Measurements from ENCODE around the gene EPHB2. TPM values are rescaled to one million over a fixed set of nuclear protein-coding genes. Genes with fewer than 3 reads are reported as not detected.
"Not testable (repeated sequence)": the region's sequence is repeated elsewhere in the genome, so short reads cannot be mapped to it uniquely, and the experiment has no call there.

Gene EPHB2
- total RNA-seq, 1 donor from 2014 or later, result 22.6 TPM

DNA sequence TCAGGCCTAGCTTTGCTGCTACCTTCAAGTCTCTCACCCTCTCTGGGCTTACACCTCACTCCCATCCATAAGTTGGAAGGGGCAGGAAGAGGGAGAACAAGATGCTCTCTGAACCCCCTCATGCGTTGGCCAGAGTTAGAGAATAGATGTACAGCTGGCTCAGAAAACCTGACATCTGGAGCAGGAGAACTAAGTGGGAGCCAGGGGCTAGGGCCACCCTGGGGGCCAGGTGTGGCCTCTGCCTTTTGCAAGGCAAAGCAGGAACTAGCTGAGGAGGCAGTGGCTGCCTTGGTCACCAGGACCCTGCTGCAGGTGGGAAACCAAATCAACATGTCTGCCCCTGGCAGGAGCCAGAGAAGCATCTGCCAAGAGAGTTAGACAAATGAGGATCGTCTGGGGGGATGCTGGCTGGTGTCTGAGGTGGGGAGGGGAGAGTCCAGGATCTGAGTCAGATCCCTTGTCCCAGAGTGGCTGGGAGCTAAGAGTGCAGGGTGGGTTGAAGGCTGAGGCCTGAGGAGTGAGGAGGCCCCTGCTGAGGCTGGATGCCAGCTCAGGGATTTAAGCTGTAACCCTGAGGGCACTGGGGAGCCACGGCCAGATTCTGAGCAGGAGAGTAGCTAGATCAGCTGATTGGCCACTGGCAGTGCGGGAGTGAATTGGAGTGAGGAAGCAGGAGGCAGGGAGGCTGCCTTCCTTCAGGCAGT, 115.0 kb downstream of the EPHB2 start:
- DNase-seq (ENCODE audit: low spot score) (no peak), ATAC-seq (no peak)
- intact Hi-C loops (cut with DNase I), result no loop called here

DNA sequence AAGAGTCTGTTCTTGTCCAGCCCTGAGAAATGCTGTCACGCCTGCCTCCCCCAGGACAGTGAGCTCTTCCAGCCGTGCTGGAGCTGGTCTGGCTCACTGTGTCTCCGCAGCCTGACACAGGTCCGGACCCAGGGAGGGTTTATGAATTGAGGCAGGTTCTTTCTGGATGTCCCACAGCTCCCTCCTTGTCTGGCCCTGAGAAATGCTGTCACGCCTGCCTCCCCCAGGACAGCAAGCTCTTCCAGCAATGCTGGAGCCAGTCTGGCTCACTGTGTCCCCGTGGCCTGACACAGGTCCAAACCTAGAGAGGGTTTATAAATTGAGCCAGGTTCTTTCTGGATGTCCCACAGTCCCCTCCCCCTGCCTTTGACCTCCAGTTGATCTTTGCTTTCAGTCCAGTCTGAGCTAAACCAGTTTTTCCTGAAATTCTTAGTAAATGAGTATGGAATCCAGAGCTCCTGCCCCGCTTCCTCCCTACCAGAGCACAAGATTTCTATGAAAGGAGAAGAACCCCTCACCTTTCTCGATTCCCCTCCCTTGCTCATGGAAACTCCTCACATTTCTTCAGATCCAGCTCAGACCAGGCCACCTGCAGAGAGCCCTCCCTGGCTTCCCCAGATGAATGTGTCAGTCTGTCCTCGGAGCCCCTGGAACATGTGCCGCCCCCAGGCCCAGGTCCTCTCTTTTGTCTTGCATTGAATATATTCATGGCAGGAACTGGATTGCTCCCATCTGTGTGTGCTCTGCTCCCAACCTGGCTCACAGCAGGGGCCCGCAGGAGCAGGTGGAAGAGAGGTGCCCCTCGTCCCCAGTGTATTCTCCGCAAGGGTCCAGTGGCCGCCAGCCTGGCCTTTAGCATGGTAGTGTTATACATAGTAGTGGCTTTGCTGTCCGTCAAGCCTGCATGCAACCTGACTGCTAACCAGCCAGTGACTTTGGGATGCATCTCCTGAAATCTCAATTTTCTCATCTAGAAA, 116.3 kb downstream of the EPHB2 start:
- intact Hi-C loops (cut with DNase I), result no loop called here
- ATAC-seq (peak; percentile 45), DNase-seq (ENCODE audit: low spot score) (no peak)

DNA sequence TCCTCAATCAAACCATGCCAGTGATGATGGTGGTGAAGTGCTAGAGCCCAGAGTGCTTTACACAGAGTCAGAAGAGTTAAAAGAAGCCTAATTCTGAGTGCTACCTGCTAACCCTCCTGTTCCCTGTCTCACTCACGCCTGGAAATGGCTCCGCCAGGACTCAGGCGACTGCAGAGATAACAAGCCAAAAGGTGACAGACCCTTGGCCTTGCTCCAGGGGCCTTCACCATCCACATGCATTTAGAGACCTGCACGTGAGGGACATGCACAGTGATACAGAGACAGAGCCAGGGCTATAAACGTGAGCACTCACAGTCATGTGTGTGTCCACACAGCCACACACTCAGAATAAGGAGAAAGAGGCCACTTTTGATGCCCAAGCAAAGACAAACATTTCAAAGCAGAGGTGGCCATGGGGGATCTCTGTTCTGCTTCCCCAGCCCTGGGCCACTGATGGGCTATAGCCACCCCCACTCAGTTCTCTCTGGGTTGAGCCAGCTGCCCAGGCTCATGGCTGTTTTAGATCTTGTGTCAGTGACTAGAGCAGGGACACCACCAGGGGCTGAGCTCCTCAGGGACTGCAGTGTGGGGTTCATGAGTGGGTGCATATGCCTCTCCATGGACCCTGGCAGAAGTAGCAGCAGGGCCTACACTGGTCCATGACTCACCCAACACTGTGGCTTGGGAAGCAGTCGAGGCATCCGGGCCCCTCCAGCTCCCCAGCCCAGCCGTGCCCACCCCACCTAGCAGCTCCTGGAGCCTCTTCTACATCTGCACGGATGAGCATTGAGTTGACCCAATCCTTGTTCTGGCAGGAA, 117.2 kb downstream of the EPHB2 start:
- DNase-seq (ENCODE audit: low spot score) (no peak), ATAC-seq (peak; percentile 4)
- intact Hi-C loops (cut with DNase I), result no loop called here

DNA sequence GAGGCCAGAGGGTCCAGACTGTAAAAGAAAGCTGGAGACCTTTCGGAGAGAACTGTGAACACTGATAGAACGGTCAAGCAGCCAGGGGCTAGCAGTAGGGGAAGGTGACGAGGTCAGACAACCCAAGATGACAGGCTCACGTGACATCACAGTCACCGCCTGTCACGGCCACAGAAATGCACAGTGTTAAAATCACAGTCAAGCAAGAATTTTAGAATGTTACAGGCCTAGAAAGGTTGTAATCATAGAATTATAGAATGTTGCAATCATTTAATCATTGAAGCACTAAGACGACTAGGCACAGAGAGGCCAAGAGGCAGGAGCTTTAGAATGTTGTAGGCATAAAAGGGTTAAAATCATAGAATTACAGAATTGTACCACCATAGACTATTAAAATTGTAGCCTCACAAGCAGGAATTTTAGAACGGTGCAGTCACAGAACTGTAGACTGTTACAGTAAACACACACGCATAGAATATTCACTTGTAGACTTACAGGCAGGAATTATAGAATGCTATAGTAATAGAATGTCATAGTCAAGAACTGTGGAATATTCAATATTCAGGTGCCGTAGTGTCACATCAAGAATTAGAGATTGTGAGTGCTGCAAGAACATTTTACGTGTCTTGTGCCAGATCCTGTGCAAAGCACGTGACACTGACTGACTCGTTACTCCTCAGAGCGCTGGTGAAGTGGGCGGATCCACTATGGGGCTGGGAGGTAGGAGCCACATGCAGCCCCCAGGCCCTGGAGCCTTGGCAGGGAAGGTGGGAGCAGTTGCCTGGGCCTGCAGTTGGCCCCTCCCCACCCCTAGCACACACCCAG, 118.1 kb downstream of the EPHB2 start:
- ATAC-seq, result peak; percentile 75
- intact Hi-C loops (cut with DNase I), result no loop called here
- no peak for DNase-seq (ENCODE audit: low spot score)

DNA sequence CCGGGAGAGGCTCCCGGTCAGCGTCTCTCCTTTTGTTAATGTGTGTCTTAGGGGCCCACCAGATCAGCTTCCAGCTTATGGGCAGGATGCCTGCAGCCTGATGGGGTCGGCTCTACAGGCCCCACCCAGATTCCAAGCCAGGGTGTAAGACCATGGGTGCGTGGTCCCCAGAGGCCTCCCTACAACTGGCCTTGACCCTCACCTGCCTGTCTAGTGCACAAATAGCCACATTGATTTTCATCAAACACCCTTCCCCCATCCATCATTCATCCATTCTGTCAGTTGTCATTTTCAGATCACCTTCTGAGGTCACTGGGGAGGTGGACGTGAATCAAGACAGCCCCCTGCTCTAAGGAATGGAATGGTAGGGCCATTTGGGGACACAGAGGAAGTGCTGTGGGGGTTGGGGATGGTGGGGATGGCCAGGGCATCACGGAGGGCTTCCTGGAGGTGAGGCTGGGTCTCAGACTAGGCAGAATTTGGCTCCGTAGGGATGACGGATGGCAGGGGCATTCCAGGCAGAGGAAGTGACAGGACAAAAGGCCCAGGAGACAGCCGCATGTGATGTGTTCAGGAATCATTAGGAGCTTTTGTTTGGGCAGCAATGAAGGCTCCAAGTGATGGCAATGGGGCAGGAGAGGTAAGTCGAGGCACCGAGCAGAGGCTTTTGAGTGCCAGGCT, 118.8 kb downstream of the EPHB2 start:
- intact Hi-C loops (cut with DNase I), result no loop called here
- no peak for DNase-seq (ENCODE audit: low spot score)

DNA sequence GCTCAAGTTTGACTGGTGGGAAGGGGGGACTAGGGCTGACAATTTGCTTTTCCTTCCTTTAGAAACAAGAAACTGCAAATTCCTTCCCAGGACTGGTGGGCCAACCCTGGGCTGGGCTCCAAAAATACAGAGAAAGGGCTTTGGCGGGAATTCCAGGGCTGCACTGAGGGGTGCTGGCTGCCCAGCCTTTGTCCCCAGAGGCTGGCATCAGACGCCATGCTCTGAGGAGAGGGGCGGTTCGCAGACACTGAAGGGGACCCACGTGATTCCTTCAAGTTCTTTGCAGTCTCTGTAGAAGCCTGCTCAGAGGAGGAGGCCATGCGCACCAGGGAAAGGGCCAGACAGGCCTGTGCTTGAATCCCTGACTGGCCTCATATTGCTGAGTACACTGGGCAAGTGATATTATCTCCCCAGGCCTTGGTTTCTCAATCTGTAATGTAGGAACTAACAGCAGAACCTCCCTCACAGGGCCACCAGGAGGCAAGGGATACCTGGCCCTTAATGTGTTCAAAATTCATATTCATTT, 119.5 kb downstream of the EPHB2 start:
- intact Hi-C loops (cut with DNase I), result no loop called here
- DNase-seq (ENCODE audit: low spot score) (no peak), ATAC-seq (peak; percentile 31)

More for the DNA sequence above, 118.8 kb downstream of the EPHB2 start:
- ATAC-seq, result peak; percentile 33

DNA sequence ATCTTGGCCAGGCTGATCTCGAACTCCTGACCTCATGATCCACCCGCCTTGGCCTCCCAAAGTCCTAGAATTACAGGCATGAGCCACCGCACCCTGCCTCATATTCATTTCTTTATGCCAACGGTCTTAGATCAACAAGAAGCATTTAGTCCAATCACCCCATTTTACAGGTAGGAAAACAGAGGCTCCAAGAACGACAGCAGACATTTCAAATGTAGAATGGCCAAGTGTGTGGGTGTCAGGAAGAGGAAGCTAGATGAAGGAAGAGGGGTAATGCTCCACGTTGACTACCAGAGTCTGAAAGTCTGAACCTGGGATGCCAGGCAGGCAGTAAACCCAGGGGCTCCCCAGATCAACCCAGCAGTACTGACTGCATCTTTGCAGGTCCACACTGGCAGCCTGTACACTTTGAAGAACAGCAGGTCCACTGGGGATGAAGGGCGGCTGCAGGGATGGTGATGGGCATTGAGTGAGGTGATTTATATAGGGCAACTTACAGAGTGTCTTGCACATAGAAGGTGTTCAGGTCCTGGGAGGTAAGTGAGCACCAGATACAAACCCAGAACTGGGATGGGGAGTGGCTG, 120.2 kb downstream of the EPHB2 start:
- intact Hi-C loops (cut with DNase I), result no loop called here
- DNase-seq (ENCODE audit: low spot score) (no peak), ATAC-seq (no peak)

DNA sequence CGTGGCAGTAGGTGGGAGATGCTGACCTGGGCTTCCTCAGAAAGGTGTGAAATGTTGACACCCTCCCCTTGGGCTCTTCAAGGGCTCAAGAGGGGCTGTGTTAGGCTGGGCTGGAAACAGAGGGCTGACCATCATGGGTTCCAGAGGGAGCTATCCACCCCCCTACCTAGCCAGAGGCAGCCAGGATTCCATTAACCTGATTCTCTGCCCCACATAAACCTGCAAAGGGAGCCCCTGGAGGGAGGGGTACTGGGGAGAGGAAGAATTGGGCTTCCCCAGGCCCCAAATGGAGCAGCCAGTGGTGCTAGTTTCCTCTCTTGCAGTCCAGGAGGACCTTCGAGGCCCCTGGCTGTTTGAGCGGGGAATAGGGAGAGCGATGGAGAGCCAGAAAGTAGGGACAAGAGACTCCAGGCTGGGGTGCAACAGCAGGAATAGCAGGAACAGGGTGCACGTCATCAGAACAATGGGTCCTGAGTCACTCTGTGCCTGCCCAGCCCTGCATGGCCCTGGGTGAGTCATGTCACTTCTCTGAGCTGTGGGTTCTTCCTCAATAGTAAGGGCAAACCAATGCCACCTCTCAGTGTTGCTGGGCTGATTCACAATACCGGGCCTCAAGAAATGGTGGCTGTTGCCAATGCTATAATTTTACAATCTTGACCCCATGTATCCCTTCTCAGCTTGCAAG, 121.2 kb downstream of the EPHB2 start:
- DNase-seq (ENCODE audit: low spot score), result no peak
- ATAC-seq, result no peak
- intact Hi-C loops (cut with DNase I), result no loop called here

DNA sequence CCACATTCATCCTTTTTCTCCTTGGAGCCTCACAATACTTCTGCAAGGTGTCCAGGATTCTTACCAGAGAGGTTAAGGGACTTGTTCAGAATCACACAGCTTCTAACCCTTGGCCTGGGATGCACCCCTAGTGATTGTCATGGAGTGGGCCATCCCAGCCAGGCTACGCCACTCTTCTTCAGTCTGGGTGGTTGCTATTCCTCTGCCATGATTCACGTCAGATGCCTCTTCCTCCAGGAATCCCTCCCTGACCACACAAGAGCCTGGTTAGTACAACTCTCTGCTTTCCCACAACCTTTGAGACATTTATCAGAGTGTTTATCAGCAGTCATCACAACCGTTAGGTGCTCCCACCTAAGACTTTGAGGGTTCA, 121.8 kb downstream of the EPHB2 start:
- ATAC-seq, result no peak
- intact Hi-C loops (cut with DNase I), result no loop called here
- no peak for DNase-seq (ENCODE audit: low spot score)

DNA sequence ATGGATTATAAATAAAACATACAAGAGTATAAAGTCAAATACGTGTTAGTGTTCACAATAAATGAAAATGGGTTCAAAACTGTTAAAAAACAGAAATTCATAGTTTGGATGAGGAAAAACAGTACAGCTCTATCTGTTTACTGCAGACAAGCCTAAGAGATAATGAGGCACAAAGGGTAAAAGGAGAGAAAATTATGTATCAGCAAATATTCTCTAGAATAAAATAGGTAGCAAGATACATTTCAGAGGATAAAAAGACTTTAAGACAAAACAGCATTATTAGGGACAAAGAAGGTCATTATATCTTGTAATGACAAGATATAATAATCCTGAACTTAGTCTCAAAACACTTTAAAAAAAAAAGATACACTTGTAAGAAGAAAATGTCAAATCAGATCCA, 123.1 kb downstream of the EPHB2 start:
- intact Hi-C loops (cut with DNase I), result no loop called here
- no peak for ATAC-seq
- DNase-seq (ENCODE audit: low spot score), result no peak

DNA sequence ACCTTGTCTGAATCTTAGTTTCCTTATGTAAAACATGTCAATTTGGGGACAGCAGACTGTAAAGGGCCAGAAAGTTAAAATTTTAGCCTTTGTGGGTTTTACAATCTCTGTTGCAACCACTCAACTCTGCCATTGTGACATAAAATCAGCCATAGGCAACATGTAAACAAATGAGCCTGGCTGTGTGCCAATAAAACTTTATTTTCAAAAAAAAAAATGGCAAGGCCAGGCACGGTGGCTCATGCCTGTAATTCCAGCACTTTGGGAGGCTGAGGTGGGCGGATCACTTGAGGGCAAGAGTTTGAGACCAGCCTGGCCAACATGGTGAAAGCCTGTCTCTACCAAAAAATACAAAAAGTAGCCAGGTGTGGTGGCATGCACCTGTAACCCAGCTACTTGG, 123.8 kb downstream of the EPHB2 start:
- DNase-seq (ENCODE audit: low spot score); ATAC-seq; intact Hi-C loops (cut with DNase I): not testable (repeated sequence)

DNA sequence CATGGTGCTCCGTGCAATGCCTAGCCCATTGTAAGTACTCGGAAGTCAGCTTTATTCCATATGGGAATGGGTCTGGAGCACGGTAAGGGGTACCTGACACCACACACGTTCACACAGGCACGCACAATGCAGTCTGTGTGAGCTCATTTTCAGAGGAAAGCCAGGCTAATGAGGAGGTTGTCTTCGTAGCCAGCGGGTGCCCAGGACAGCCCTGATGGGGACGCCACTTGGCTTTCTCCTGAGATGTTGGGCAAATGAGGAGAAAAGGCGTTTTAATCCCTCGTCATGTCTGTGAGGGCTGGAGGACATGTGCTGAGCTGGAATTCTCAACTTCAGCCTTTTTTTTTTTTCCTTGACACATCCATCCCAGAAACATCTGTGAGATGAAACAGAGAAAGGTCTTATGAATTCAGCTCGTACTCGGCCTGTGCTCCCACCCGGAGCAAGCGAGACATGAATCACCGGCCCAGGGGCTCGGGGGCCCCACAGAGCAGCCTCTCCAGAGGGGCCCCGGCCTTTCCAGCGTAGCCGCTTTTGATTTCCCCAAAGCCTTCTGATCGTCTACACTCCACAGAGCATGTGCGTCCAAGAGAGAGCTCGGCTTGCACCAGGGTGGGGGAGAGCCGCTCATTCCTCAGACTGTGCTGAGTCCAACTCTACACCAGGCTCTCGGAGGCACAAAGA, 125.1 kb downstream of the EPHB2 start:
- DNase-seq (ENCODE audit: low spot score), result no peak
- intact Hi-C loops (cut with DNase I), result no loop called here
- peak; percentile 53 for ATAC-seq

DNA sequence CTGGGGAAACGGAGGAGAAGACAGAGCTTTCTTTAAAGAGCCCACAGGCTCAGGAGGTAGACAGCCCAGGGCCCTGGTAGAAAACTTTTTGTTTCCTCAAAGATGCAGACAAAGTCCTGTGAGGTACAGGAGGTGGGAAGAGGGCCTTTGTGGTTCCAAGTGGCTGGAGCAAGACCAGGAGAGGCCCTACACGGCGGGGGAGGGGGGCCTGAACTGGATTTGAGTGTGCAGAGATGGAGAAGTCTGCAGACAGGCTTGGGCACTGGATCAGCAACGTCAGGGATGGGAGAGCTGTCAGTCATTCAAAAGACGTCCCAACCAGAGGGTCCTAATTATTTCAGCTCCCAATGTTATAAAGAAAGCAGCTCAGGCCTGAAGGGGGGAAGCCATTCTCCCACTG, 126.2 kb downstream of the EPHB2 start:
- intact Hi-C loops (cut with DNase I), result no loop called here
- no peak for ATAC-seq
- no peak for DNase-seq (ENCODE audit: low spot score)

DNA sequence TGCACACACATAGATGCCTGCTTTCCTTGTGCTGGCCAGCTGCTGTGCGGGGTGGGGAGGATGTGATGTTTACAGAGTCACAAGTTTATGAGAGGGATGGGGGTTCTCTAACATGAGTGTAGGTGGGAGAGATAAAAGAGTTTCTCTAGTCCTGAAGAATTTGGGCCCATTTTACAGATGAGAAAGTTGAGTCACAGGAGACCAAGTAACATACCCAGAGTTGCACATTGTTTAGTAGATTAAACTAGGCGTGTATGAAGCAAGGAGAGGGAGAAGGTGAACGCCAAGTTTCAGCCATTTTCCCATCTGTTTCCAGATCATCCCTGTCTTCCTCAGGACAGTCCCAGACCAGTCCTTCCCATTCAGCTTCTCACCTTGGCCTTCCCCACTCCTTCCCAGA, 126.7 kb downstream of the EPHB2 start:
- no peak for ATAC-seq

DNA sequence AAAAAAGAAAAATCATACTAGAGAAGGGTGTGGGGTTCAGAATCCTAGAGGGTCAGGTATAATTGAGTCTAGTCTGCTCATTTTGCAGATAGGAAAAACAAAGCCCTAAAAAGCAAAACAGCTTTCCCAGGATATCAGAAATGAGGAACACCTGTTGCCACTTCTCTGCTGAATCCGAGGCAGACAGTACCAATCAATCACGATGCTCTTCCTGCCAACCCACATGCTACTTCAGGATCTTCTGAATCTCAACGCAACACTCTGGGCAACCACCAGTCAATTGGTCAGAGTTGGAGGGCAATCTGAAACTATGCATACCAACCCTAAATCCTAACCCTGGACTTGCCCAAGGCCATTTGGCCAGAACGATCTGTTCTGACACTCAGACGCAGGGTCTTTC, 128.3 kb downstream of the EPHB2 start:
- no peak for ATAC-seq
- intact Hi-C loops (cut with DNase I), result no loop called here
- no peak for DNase-seq (ENCODE audit: low spot score)

More for the DNA sequence above, 126.7 kb downstream of the EPHB2 start:
- intact Hi-C loops (cut with DNase I), result no loop called here
- no peak for DNase-seq (ENCODE audit: low spot score)

DNA sequence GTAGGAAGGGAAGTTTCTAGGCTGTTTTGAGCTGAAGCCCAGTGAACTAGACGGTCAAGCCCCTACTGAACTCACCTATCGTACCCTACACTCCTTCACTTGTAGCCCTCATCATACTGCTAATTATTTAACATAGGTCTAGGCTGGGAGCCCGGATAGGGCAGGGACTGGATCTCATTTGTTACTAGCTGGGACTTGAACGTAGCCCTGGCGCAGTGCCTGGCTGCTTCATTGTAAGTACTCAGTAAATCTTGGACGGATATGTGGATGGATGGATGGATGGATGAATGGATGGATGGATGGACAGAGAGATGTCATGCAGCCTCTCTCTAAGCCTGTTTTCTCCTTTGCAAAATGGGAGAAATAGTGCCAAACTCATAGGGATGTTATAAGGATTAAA, 129.2 kb downstream of the EPHB2 start:
- no peak for DNase-seq (ENCODE audit: low spot score)

More for the DNA sequence above, 129.2 kb downstream of the EPHB2 start:
- no peak for ATAC-seq
- intact Hi-C loops (cut with DNase I), result no loop called here

Data from sciatic nerve (tissue), 2 donors.